HG02798 (cell line): ENCODE data around the gene SRRM1.
"Not testable (repeated sequence)": the region's sequence is repeated elsewhere in the genome, so short reads cannot be mapped to it uniquely, and the experiment has no call there.

Source experiments
- ATAC-seq: cut with Tn5 transposase; IDR thresholded peaks from one replicate; pipeline ENCODE4 v1.9.1; 2021; ENCODE audit warnings: mild to moderate bottlenecking; ENCODE audit not compliant: unreplicated experiment, poor library complexity

Gene SRRM1

GRCh38 chr1:24643363-24644099, 429 bp downstream of the SRRM1 start:
- peak; percentile 18 for ATAC-seq

GRCh38 chr1:24644100-24644384, 940 bp downstream of the SRRM1 start:
- no peak for ATAC-seq

- ATAC-seq, result no peak
Measured at GRCh38 chr1:24648919-24649318, 5.8 kb downstream of the SRRM1 start.

- no peak for ATAC-seq
Measured at GRCh38 chr1:24652382-24652781, 9.3 kb downstream of the SRRM1 start.

GRCh38 chr1:24654010-24654409, 10.9 kb downstream of the SRRM1 start:
- no peak for ATAC-seq

GRCh38 chr1:24656046-24656445, 12.9 kb downstream of the SRRM1 start:
- no peak for ATAC-seq

- no peak for ATAC-seq
Measured at GRCh38 chr1:24657781-24658180, 14.7 kb downstream of the SRRM1 start.

GRCh38 chr1:24659166-24659904, 16.2 kb downstream of the SRRM1 start:
- no peak for ATAC-seq

- no peak for ATAC-seq
Measured at GRCh38 chr1:24659993-24660665, 17.0 kb downstream of the SRRM1 start.

- ATAC-seq, result no peak
Measured at GRCh38 chr1:24664507-24665033, 21.5 kb downstream of the SRRM1 start.

- no peak for ATAC-seq
Measured at GRCh38 chr1:24666794-24667193, 23.7 kb downstream of the SRRM1 start.

GRCh38 chr1:24671372-24671771, 28.3 kb downstream of the SRRM1 start:
- ATAC-seq, result not testable (repeated sequence)

GRCh38 chr1:24672686-24673085, 29.6 kb downstream of the SRRM1 start:
- ATAC-seq, result not testable (repeated sequence)

GRCh38 chr1:24673341-24673740, 30.2 kb downstream of the SRRM1 start:
- no peak for ATAC-seq

GRCh38 chr1:24678421-24678820, 35.3 kb downstream of the SRRM1 start:
- not testable (repeated sequence) for ATAC-seq

GRCh38 chr1:24679725-24680124, 36.6 kb downstream of the SRRM1 start:
- ATAC-seq, result no peak

GRCh38 chr1:24683713-24684162, 40.6 kb downstream of the SRRM1 start:
- ATAC-seq, result no peak

GRCh38 chr1:24688033-24688432, 44.9 kb downstream of the SRRM1 start:
- ATAC-seq, result no peak

- ATAC-seq, result peak; percentile 45
Measured at GRCh38 chr1:24688621-24689195, 45.6 kb downstream of the SRRM1 start.

- ATAC-seq, result no peak
Measured at GRCh38 chr1:24691051-24691450, 47.9 kb downstream of the SRRM1 start.
